GM18870 (cell line): Measurements from ENCODE around the gene ZBTB8OS.
A peak's percentile ranks its signal among the peaks of the same experiment; 100 is the strongest.
"Not testable (repeated sequence)": the region's sequence is repeated elsewhere in the genome, so short reads cannot be mapped to it uniquely, and the experiment has no call there.

Source experiments
- ATAC-seq: cut with Tn5 transposase; IDR thresholded peaks from one replicate; pipeline ENCODE4 v1.9.1; 2021; ENCODE audit warnings: moderate library complexity; ENCODE audit not compliant: unreplicated experiment

ZBTB8OS gene

DNA sequence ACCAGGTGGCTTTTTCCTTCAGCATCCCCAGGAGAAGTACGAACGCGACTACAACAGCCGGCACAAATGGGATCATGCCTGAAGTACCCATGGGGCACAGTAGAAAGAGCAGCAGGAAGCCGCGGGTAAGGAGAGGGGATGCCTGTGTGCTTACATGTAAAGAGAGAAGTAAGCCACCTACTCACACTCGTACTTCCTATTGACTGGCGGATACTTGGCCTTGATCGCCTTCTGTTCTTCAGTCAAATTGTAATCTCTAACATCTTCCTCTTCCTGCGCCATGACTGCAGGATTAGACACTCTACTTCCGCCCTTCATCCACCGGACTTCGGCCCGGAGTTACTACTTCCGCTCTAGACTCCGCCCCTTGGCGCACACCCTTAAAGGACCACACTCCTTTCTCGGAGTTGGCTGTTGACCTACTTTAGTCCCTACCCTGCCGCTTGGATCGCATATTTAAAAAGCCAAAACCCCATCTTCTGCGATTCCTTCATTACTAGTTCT lies at the start of gene ZBTB8OS:
Gene ZBTB8OS (minus strand): TSS at position 303 of the 504 bp plus-strand sequence. CDS start 21 bp downstream, at position 282.
- ATAC-seq = peak; percentile 63

DNA sequence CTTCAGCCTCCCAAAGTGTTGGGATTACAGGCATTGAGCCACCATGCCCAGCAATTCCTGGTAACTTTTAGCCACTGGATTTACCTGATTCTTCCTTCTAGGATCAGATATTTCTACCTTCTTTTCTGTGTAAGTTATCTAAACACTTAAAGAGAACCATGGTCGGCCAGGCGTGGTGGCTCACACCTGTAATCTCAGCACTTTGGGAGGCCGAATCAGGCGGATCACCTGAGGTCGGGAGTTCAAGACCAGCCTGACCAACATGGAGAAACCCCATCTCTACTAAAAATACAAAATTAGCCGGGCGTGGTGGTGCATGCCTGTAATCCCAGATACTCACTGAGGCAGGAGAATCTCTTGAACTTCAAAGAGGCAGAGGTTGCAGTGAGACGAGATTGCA lies 46.6 kb upstream of the ZBTB8OS start:
- not testable (repeated sequence) for ATAC-seq

DNA sequence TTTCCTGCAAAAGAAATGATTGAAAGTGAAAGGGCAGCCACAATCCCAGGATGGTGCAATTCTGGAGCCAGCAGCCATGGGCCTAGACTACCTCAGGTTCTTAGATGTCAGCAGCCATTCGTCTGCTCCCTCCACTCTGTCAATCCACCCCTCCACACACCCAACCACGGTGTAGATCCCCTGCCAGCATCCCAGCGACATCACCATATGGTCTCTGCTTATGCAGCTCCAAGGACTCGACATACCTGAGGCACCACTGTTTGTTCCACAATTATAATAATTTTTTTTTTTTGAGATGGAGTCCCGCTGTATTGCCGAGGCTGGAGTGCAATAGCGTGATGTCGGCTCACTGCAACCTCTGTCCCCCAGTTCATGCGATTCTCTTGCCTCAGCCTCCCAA lies 45.7 kb upstream of the ZBTB8OS start:
- no peak for ATAC-seq

GRCh38 chr1:32695098-32695904 lies 45.0 kb upstream of the ZBTB8OS start:
- no peak for ATAC-seq

DNA sequence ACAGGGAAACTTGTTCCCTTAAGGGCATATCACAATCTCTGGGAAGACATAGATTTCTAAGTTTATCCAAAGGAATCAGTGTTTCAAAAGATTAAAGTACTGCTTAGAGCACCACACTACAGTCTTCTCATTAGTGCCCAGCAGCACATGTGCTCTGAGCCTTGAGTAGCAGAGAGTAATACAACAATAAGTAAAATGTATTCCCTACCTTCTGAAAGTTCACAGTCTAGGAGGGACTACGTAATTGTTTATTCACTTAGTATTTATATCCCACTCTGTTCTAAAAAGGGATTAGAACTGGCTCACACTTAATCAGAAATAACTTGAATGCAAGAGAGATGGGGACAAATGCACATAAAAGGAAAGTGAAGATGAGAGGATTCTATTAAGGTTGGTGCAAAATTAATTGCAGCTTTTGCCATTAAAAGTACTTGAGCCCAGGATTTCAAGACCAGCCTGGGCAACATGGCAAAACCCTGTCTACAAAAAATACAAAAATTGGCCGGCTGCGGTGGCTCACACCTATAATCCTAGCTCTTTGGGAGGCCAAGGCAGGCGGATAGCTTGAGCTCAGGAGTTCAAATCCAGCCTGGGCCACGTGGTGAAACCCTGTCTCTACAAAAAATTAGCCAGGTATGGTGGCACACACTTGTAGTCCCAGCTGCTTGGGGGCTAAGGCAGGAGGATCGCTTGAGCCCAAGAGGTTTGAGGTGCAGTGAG lies 43.3 kb upstream of the ZBTB8OS start:
- no peak for ATAC-seq

DNA sequence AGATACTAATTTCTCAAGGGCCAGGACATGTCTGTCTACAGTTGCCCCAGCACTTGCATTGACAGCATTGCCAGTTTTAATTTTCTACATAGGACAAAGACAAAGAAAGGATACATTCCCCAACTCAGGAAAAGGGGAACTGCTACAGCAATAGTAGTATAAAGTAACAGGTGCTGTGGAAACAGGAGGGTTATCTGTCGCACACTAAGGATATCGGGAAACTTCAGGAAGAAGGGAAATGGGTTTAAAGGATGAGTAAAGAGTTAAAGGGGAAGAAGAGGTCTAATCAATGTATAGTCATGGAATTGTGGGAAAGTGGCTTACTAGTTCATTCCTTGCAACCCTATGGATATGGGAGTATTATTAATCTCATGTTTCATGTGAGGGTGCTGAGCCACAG lies 36.0 kb upstream of the ZBTB8OS start:
- no peak for ATAC-seq

DNA sequence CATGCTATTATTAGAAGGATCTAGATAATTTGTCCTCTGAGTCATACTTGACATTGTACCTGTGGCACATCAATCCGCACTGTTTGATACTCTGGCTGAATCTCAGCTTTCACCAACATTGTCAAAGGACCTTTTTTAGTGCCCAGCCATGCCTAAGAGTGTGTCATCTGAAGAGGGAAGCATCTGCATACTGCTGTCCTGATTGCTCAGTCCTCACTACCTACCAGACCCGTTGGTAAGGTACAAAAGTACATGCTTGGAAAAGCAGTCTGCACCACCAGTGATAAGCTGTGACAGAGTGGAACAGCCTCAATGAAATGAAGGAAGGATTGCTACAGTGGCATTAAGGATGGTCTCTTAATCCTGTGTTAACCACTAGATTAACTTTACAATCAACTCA lies 35.1 kb upstream of the ZBTB8OS start:
- no peak for ATAC-seq

DNA sequence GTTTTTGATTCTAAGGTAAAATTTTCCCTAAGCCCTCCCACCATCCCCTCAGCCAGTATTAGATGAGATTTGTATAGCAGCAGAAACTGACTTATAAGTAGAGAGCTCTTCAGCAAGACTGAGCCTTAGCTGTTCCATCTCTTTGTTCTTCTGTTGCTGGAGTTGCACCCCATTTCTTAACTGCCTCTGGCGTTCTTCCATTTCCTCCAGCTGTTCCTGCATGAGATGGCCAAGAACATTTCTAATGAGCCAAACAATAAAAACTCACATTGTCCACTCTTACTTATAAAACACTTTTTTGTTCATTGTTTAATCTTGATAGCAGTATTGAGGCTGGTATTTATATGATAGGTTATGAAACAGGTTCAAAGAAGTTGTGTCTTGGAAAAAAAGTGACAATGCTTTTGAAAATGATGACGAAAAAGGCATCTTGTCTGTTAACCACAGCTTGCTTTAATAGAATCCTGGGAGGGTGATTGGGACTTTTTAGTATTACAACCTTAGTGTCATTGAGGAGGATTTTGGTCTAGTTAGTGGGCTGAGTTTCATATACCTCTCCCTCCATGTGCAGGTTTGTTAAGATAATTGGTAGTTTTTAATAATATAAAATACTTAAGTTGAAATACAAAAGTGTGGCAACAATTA lies 33.9 kb upstream of the ZBTB8OS start:
- no peak for ATAC-seq

- ATAC-seq = no peak
These were observed 33.0 kb upstream of the ZBTB8OS start for GRCh38 chr1:32683397-32683796.

GRCh38 chr1:32681999-32682398 lies 31.6 kb upstream of the ZBTB8OS start:
- ATAC-seq = no peak

- ATAC-seq = no peak
These were observed 31.2 kb upstream of the ZBTB8OS start for GRCh38 chr1:32681509-32681908.

- no peak for ATAC-seq
These were observed 30.3 kb upstream of the ZBTB8OS start for GRCh38 chr1:32680642-32681041.

DNA sequence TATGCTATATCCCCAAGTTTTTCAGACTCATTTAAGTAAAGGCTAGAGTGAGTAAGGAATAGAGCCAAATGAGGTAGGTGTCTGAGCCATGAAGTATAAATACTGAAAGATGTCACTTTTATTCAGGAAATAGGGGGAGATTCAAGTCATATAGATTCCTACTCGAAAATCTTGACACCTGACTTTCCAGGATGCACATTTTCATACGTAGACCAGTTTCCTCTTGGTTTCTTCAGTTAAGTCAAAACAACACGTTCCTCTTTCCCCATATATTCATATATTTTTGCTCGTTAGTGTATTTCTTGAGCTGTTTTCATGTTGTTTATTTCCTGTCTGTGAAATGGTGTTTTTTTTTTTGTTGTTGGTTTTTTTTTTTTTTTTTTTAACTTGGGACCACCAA lies 29.6 kb upstream of the ZBTB8OS start:
- not testable (repeated sequence) for ATAC-seq

GRCh38 chr1:32676945-32677344 lies 26.6 kb upstream of the ZBTB8OS start:
- ATAC-seq = no peak

GRCh38 chr1:32668716-32669115 lies 18.4 kb upstream of the ZBTB8OS start:
- not testable (repeated sequence) for ATAC-seq

DNA sequence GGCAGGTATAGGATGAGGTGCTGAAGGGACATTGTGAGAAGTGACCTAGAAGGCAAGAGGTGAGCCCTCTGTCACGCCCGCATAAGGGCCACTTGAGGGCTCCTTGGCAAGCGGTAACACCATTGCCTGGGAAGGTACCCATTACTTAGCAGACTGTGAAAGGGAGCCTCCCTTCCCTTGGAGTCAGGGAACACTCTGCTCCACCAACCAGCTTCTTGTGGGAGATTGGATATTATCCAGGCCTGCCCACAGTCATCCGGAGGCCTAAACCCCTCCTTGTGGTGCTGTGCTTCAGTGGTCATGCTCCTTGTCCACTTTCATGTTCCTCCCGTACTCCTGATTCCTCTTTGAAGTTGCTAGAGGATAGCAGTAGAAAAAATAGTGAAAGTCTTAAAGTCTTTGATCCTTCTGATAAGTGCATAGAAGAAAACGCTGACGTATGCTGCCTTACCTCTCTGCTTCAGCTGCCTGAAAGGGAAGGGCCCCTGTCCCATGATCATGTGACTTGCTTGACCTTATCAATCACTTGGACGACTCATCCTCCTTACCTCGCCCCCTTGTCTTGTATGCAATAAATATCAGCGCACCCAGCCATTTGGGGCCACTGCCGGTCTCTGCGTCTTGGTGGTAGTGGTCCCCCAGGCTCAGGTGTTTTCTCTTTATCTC lies 16.7 kb upstream of the ZBTB8OS start:
- ATAC-seq = no peak

- no peak for ATAC-seq
These were observed 15.6 kb upstream of the ZBTB8OS start for GRCh38 chr1:32665915-32666314.

GRCh38 chr1:32659581-32659980 lies 9.2 kb upstream of the ZBTB8OS start:
- no peak for ATAC-seq

DNA sequence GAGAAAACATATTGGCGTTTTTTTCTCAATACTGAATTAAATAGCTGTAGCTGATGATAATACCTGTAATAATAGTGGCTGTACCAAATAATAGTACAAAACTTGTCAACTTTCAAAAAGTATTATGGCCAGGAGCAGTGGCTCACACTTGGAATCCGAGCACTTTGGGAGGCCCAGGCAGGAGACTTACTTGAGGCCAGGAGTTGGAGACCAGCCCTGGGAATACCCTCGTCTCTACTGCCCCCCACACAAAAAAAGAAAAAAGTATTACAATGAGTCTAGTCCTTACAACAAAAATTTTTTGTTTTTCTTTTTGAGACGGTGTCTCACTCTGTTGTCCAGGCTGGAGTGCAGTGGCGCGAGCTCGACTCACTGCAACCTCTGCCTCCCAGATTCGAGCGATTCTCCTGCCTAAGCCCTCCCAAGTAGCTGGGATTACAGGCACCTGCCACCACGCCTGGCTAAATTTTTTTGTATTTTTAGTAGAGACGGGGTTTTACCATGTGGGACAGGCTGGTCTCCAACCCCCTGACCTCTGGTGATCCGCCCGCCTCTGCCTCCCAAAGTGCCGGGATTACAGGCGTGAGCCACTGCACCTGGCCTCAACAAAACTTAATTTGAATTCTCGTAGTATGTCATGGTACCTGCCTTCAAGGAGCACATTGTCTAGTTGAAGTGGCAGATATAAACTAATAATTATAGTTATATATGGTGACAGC lies 2.1 kb upstream of the ZBTB8OS start:
- ATAC-seq = no peak

DNA sequence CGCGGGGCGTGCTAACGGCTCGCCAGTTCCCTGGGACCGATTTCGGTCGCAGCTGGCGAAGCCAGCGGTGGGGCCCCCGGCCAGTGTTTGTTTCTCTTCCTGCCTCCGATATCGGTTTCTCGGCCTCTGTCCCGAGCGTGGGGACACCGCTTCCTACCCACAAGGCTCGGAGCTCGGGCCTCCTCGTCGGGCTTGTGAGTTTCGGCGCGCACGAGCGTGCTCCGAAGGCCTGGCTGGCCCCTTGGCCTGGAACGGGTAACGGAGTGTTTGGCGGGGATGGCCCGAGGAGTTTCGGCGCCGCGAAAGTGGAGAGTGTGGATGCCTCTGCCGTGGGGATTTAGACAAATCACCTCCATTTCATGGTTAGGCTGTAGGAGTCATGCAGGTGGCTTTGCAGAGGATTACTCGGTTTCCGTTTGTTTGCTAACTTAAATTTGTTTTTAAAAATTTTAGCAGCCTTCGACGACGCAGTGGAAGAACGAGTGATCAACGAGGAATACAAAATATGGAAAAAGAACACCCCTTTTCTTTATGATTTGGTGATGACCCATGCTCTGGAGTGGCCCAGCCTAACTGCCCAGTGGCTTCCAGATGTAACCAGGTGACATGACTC lies 1.2 kb upstream of the ZBTB8OS start:
- ATAC-seq = peak; percentile 26
